Stimulated activated CD4-positive, alpha-beta T cell treated with anti-CD3 and anti-CD28 coated beads, Interleukin-15, amount 100 ng/mL, for 24 hours (primary cell): ENCODE results near the gene EFCC1.

Experiments used
- DNase-seq: peaks from one replicate; pipeline ENCODE4 v3.0.0-alpha.2; 2020

Gene EFCC1

DNA sequence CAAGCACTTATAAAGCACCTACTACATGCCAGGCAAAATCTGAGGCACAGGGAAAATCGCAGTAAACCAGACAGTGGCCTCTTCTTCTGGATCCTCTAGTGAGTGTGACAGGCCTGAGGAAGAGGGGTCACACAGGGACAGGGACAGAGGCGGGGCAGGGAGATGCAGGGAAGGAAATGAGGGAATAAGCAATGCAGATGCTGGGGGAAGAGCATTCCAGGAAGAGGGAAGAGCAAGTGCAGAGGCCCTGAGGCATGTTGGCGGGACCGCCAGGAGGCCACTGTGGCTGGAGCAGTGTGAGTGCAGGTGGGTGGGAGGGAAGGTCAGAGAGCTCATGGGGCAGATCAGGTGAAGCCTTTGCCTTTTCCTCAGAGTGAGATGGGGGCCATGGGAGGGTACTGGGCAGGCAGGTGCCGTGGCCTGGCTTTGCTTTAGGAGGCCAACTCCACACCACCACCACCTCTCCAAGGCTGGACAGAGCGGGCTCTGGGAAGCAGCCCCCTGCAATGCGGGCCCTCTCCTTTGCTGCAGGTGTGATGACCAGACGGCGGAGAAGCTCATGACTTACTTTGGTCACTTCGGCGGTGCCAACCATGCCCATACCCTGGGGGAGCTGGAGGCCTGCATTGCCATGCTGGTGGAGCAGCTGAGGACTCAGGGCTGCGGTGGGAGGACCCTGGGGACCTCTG lies 32.7 kb downstream of the EFCC1 start:
- no peak for DNase-seq

DNA sequence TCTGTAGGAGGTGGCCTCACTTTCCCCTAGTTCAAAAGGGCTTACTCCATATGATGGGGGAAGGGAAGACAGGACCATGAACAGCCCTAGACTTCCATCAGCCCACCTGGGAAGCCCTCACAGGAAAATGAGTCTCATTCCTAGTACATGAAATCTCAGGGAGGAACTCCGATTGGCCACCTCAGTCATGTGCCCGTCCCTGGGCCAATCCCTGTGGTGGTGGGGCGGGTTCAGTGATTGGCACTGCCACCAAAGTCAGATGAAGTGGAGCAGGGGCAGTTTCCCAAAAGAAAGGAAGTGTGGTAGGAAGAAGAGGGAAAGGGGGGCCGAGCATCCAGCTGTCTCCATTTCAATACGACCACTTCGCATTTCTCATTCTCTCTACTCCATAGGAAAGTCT lies 33.5 kb downstream of the EFCC1 start:
- peak; percentile 27 for DNase-seq

DNA sequence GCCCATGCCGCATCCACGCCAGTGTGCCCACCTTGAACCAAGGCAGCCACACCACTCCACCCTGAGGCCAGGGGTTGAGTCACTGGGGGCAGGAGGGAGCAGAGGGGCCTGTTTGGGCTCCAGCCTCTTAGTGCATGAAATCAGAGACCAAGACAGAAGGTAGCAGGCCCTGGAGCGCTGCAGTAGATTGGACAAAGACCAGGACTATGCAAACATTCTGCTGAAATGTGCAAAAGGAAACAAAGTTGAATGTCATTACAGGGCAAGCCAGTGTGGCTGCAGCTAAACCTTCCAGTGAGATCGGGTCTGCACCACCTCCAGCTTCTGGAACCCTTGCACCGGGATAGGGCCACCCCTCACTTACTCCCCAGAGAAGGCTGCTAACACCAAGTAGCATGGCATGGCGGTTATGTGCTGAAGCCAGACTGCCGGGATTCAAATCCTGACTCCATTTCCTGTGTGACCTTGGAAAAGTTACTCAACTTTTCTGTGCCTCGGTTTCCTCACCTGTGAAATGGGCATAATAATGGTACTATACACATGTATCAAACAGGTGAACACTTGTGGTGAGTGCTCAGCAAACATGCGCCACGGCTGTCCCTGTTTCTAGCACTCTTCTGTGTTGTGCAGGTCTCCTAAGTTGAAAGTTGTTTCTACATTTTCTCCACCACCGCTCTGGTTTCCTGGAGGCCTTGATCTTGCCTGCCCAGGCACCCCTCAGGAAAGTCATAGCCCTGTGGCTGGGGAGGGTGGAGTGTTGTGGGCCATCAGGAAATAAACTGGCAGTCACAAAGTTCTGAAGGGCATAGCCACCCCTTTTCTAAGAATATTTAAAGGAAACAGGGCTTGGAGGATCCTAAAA lies 34.5 kb downstream of the EFCC1 start:
- no peak for DNase-seq

DNA sequence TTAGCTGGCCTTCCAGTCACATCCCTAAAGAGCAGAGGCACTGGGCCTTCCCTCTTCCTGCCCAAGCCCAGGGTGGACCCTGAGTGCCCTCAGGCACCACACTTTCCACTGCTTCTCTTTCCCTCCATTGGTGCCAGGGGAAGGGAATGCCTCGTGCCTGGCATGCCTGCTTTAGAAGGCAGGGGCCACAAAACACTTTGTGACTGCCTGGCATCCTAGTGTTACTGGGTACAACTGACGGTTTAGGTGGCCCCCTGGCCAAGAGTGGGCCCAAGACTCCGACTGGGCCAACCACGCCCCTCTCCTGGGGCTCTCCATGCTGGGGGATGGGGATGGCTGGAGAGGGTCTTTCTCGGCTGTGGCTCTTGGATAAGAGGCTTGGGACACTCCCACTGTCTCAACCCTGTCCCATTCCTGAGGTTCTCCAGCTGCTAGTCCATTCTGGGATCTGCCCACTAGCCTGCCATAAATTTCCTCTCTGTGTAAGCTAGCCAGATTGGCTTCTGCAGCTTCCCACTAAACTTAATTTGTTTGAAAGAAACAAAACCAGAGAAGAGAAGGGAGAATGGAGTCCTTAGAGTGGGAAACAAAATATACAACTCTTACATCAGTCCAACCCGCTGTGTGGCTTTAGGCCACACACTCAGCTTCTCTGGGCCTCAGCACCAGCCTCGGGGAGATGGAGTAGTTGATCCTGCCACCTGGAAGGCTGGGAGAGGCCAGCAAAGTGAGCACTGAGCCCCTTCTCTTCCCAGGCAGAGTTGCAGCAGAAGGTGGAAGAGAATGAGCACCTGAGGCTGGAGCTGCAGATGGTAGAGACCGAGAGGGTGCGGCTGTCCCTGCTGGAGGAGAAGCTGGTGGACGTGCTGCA lies 35.4 kb downstream of the EFCC1 start:
- DNase-seq: no peak

DNA sequence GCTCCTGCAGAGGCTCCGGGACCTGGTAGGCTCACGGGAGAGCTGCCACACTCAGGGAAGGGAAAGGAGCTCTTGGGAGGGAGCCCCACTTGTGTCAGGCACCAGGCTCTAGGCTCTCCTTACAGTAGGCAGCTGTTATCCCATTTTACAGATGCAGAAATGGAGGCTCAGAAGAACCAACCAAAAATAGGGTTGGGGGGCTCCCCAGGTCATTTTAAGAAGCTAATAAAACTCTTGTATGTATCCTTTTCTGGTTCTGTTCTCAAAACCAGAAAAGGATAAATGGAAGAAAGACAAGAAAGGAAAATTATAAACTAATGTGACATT lies 36.0 kb downstream of the EFCC1 start:
- no peak for DNase-seq

DNA sequence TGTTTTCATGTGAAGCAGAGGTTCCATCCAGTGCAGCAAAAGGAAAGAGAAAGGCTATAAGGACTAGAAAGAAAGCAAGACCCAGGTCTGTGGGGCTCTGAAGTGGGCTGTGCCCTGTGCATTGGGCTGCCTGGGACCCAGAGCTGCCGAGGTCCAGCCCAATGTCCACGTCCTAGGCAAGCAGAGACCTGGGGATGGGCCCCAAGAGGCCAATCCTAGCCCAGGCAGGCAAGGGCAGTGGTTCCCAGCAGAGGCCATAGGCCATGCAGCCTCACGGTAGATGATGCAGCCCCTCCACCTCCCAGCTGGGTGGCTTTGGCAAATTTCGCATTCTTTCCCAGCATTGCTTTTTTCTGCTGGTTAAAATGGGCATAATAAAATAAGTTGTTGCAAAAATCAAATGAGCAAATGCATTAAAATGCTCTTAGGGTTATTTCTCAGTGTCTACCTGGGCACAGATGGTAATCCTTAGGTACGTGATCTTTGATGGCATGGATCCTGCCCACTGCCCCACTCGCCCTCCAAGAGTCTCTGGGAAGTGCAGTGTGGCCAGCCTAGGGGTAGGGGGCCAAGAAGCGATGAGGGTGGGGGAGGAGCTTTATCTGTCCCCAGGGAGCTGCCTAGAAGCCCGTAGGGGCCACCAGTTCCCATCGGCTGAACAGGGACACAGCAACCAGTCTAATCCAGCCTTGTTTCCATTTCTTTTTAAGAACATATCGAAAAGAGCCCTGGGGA lies 37.2 kb downstream of the EFCC1 start:
- DNase-seq: no peak

DNA sequence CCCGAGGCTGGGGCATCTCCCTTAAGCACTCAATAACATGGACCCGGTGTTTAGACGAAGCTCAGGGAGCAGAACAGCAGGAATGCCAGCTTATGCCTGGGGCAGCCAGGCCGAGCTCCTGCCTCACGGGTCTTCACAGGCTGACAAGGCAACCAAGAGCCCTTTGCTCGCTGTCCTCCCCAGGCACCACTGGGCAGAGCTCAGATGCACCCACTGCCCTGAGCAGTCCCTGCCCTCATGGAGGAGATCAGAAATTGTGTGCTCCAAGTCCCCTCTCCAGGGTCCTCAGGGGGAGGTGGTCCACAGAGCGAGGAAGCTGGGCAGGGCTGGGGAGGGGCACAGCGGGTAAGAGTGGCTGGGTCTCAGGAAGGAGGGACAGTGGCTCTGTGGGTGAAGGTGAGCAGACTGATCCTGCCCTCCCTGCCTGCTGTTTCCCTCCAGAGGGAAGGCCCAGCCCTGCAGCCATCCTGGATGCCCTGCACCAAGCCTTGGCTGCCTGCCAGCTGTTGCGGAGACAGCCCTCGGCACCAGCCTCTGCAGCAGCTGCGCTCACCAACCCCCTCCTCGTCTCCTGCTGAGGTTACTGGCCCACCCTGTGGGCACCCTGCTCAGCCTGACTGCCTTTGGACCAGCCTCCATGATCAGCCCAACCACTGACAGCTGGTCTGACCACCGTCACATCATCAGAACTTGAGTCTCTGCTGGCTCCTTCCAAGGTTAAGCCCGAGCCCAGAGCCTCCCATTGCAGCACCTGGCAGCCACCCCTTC lies 38.4 kb downstream of the EFCC1 start:
- DNase-seq: no peak

DNA sequence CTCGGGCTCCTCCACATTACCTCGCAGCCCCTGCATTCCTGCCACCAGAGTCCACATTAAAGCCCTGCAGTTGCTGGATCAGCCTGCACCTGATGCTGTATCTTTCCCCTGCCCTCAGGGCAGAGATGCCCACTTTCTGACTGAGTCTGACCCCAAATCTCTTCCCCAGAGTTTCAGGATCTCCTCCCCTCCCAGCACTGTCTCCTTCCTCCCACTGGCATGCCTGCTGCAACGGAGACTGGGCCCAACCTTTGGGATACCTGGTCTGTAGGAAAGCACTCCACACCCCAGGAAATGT lies 38.9 kb downstream of the EFCC1 start:
- DNase-seq: no peak

DNA sequence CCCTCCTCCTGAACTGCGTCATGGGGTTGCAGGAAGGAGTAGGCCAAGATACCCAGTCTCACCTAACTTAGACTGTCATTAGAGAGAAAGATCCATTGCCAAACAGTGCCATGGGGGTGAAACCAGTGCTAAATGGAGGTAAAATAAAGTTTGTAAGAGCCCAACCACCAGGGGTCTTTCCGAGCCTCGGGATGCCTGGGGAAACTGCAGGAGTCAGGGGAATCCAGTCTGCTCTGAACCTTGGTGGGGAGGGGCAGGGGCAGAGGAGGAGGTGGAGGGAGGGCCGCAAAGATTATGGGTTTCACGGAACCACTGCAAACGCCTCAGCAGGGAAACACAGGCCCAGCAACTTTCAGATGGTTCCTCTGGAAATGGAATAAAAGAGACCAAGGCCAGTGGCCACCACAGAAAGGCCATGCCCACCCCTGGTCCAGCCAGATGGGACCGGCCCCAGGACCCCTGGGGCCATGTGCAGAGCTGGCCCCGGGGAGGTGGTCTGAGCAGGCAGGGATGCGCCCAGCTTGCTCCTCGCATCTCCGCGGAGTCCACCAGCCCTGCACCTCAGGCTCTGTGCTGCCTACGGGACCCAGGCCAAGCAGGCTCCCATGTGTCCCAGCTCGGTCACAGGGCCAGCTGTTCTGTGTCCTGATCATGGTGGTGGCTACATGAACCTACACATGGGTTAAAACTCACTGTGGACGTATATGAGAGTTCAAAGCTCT lies 39.6 kb downstream of the EFCC1 start:
- DNase-seq: no peak

DNA sequence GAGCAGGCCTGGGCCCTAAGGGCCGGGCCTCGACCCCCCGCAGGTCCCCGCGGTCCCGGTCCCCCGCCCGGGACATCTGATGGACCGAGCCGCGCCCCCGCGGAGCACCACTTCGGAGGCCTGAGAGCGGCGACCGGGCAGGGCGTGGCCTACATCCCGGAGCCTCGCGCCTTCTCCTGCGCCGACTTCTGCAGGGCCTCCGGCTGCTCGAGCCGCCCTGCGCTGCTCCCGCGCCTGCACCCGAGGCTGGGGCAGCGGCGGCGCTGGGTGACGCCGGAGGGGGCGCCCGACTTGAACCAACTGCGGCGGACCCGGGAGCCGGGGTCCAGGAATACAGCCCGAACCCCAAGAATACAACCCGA lies 44.6 kb downstream of the EFCC1 start:
- peak; percentile 68 for DNase-seq

DNA sequence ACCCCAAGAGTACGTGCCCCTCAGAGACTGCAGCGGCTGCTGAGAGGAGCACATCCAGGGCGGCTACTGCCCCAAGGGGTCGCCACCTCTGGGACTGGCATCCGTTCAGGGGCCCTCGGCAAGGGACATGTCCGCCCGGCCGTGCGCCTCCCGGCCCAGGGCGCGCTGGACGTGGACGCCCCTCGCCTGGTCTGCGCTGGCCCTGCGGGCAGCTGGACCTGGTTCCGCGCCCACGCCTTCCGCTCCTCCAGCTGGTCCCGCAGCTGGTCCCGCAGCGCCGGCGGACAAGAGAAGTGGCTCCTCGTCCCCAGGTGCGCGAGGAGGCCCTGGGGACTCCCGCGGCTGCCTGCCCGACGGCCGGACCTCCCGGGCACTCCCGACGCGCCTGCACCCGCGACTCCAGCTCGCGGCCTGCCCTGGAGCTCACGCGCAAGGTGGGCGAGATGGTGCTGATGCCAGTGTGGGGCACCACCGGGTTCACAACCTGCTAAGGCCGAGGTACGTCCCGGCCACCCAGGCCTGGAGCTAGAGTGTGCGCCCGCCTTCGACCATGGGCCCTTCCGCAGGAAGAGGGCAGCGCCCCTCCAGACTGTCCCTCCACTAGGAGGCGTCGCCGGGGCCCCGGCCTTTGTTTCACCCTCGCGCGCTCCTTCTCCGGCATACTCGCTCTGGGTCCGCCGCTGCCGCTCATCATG lies 45.1 kb downstream of the EFCC1 start:
- DNase-seq: no peak

DNA sequence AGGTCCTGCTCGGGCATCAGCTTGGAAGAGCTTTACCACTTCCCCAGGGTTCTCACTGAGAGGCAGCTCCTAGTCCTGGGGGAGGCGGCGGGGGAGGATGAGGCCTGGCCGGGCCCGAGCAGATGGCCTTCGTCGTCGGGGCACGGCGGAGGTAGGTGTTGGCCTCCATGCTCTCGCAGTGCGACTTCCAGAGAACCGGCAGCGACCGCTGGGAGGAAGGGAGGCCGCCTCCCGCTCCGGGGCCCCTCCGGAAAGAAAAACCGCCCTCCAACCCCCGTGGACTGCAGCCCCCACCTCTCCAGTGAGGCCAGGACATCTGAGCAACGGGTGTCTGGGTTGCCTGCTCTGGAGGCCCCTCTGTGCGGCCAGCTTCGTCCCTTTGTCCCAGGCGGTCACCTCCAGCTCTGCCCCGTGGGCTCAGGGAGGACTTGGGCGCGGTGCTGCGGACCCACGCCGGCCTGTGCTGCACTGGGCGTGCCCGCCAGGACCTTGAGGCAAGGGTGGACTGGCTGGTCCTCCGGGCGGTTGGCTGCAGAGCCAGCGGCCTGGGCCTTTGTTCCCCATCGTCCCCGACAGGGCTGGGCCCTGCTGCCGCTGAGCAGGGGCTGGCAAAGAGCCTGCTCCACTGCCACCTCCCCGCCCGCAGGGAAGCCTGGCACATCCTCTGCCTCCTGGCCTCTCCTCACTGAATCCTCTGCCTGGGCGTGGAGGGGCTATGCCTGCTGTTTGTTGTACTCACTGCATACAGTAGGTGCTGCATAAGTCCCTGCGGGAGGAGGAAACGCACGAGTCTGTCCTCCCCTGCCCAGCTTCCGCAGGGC lies 45.8 kb downstream of the EFCC1 start:
- DNase-seq: no peak

DNA sequence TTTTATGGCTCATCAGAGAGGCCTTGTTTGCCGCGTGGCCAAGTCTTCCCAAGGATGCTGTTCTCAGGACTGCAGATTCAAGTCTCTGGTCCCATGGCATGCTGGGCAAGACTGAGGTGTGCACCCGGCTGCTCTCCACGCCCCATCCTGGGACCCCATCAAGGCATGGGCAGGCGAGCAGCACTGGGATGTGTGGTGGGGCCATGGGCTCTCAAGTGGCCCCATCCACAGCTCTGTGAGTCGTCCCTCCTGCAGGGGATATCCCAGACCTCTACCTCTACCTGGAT lies 46.4 kb downstream of the EFCC1 start:
- DNase-seq: no peak

DNA sequence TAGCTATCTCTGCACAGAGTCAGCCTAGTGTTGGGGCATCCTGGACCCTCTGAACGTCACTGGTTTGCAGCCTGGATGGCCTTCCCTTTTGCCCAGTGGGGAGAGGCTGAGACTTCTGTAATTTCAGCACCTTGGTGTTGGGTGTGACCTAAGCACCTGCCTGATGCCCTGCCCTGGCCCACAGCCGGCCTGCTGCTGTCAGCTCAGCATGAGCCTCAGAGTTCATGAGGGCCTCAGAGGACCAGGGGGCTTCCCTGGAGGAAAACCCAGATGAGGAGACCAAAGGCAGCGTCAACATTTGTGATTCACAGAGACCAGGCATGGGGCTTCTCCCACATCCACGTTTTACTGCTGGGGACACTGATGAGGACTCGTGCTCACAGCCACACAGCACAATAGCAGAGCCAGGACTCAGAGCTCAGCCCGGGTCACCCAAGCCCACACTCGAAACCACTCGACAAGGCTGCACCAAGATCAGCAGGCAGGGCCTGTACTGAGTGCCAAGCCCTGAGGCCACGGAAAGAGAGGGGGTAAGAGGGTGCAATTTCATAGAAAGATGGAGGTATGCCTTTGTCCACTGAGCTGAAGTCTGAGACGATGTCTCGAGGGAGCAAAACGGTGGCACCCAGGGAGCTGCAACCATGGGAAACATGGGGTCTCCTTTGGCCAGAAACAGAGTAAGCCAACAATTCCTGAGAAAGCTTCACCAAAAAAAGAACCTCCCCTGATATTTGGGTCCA lies 49.6 kb downstream of the EFCC1 start:
- no peak for DNase-seq

DNA sequence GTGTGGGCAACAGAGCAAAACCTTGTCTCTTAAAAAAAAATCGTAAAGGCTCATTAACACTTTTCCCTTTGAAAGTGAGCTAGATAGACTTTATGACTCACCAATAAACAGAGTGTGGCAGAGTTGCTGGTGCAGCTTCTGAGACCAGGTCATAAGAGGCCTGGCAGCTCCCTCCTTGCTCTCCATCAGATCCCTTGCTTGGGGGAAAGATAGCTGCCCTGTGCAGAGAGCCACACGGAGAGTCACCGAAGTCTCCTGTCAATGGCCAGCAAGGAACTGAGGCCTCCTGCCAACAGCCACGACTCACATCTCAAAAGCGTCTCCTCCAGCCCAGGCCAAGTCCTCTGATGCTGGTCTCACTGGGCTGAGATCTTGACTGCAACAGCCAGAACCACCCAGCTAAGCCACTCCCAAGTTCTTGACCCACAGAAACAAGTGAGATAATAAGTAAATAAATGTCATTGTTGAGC lies 50.8 kb downstream of the EFCC1 start:
- DNase-seq: no peak

DNA sequence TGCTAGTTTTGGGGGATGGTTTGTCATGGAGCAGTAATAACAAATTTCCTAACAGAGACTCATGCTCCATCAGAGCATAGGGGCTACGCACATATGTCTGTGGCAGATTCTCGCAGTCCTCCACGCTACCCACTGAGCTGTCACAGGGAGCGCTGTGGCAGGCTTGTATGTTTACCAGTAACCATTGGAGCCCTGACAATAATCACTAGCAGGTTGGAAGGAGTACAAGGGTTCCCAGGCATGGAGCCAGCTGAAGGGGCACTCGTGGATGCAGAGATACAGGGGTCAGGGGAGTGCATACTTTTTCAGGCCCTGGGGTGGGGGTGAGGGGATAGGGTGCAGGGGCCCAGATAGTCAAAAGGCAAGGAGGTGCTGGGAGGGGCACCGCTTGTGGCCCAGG lies 51.6 kb downstream of the EFCC1 start:
- no peak for DNase-seq

DNA sequence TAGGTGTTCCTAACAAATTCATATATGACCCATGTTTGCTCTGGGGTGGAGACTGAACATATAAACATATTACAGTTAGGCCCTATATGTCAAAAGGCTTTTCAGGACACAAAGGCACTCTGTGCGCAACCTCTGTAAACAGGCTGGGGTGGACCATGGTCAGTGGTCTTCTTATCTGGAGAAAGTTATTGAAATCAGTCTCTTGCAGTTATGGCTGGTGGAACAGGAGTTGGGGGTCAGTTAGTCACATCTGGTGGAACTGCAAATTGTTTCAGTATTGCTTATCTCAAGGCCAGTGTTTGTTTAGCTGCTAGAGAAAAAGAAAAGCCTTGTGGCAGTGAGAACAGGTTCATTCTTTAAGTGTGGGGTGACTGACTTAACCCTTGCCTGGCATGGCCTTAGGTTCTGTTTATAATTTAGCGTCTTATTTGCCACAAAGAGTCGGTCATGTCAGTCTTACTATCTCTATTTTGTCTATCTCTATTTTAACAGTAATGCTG lies 53.6 kb downstream of the EFCC1 start:
- DNase-seq: no peak

DNA sequence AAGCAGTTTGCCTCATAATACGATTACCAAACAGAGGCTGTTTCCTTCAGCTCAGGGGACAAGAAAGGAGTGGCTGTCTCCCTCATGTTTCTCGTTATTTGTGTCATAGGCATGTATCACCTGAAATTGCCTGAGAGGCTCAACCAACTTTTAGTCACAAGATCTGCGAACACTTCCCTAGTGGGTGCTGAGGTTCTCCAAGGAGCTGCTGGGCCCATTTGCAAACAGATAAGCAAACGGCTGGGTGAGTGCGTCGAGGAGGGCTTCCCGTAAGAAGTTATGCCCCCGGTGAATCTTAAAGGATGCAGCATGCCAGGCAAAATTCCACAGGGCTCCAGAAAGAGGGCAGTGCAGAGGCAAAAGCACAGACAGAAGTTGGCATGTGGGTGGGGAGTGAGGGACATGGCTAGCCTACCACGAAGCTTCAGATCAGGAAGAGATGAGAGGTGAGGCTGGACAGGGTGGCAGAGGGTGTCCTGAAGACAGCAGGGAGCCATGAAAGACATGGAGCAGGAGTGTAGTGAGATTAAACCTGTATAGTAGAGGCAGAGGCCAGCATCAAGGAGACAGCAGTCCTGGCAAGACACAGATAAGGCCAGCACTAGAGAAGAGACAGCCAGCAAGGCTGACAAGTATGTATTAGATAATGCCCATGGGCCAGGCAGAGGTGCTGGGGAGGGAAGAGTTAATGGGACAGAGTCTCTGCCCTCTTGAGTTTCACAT lies 55.5 kb downstream of the EFCC1 start:
- DNase-seq: no peak

DNA sequence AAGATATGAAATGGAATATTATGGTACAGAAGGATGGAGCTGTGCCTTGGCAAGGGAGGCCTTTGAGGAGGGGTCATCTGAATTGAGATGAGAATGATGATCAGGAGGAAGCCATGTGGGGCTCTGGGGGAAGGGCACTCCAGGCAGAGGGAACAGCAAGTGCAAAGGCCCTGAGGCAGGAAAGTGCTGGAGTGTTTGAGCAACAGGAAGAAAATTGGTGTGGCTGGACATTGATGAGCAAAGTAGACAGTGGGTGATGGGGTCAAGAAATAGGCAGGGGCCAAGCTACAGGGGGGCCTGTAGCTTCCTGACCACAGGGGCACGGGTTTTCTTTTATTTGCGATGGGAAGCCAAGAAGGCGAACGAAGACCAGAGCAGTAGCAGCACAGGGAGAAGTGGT lies 56.1 kb downstream of the EFCC1 start:
- DNase-seq: no peak
